Measurements from ENCODE around the gene GABRP.

DNA sequence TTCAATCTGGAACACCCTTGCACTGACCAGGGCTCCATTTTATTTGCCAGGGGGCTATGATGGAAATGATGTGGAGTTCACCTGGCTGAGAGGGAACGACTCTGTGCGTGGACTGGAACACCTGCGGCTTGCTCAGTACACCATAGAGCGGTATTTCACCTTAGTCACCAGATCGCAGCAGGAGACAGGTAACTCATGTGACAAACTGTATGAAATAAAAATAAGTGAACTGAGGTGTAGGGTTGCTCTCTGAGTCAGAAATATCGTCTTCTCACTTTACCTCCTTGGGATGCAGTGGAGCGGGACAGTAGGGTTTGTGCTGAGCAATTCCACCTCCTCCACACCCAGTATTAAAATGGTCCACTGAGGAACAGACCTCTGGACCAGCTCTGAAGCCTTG lies 22.1 kb downstream of the GABRP start:
- no peak for TF ChIP-seq CSRNP3 (CRISPR knock-in tag; IDR thresholded peaks at IDR 0.05)
- no peak for TF ChIP-seq ZC3H10 (CRISPR knock-in tag; IDR thresholded peaks at IDR 0.05)
- TF ChIP-seq ESRRG (CRISPR knock-in tag; IDR thresholded peaks at IDR 0.05), result no peak
- no peak for TF ChIP-seq ZFP30 (CRISPR knock-in tag; IDR thresholded peaks at IDR 0.05)
- no peak for TF ChIP-seq PATZ1 (CRISPR knock-in tag; IDR thresholded peaks at IDR 0.05; ENCODE audit: borderline replicate concordance)
- TF ChIP-seq RARB (CRISPR knock-in tag; IDR thresholded peaks at IDR 0.05), result no peak
- no peak for TF ChIP-seq ZNF8 (CRISPR knock-in tag; IDR thresholded peaks at IDR 0.05)
- no peak for TF ChIP-seq CSDC2 (CRISPR knock-in tag; IDR thresholded peaks at IDR 0.05)
- no peak for TF ChIP-seq ZNF70 (CRISPR knock-in tag; IDR thresholded peaks at IDR 0.05)
- no peak for TF ChIP-seq OSR1 (CRISPR knock-in tag; IDR thresholded peaks at IDR 0.05)
- no peak for TF ChIP-seq SNAI2 (CRISPR knock-in tag; IDR thresholded peaks at IDR 0.05)
- TF ChIP-seq TOX (CRISPR knock-in tag; IDR thresholded peaks at IDR 0.05; ENCODE audit: borderline replicate concordance), result no peak
- no peak for TF ChIP-seq GLIS3 (CRISPR knock-in tag; IDR thresholded peaks at IDR 0.05)
